NB4 (cell line): Measurements from ENCODE around the gene KRT74.
"Not testable (repeated sequence)": the region's sequence is repeated elsewhere in the genome, so short reads cannot be mapped to it uniquely, and the experiment has no call there.

ENCODE experiments used
- DNase-seq: peaks from one replicate; pipeline ENCODE4 v3.0.0; 2010; ENCODE audit warnings: low read depth
- H3K4me3 ChIP-seq: one replicate; pipeline ENCODE4 v1.5.1; 2011; ENCODE audit warnings: mild to moderate bottlenecking, low read depth, low read length, moderate library complexity
- MYC ChIP-seq: IDR thresholded peaks from 2 replicates; pipeline ENCODE4 v1.6.1; 2011; ENCODE audit warnings: low read depth, low read length
- POLR2A ChIP-seq: IDR thresholded peaks from 2 replicates; pipeline ENCODE4 v1.6.1; 2011; ENCODE audit warnings: mild to moderate bottlenecking; ENCODE audit not compliant: insufficient read length; ENCODE audit errors: extremely low read depth
- TF ChIP-seq, protein P1 (sequence below): IDR thresholded peaks from one replicate; pipeline ENCODE4 v1.5.1; 2012; ENCODE audit warnings: low read depth, low read length
- TF ChIP-seq, protein P2 (sequence below): IDR thresholded peaks from 2 replicates; pipeline ENCODE4 v1.6.1; 2011; ENCODE audit warnings: low read depth, low read length

KRT74 gene

GRCh38 chr12:52600941-52601481, 27.4 kb upstream of the KRT74 start, which contains the start of gene KRT72:
TSS of gene KRT72 (minus strand) at chr12:52601463. CDS start at chr12:52601452, 11 bp downstream.
- TF ChIP-seq MYC (no peak), POLR2A (no peak)
- TF ChIP-seq, protein P1, sequence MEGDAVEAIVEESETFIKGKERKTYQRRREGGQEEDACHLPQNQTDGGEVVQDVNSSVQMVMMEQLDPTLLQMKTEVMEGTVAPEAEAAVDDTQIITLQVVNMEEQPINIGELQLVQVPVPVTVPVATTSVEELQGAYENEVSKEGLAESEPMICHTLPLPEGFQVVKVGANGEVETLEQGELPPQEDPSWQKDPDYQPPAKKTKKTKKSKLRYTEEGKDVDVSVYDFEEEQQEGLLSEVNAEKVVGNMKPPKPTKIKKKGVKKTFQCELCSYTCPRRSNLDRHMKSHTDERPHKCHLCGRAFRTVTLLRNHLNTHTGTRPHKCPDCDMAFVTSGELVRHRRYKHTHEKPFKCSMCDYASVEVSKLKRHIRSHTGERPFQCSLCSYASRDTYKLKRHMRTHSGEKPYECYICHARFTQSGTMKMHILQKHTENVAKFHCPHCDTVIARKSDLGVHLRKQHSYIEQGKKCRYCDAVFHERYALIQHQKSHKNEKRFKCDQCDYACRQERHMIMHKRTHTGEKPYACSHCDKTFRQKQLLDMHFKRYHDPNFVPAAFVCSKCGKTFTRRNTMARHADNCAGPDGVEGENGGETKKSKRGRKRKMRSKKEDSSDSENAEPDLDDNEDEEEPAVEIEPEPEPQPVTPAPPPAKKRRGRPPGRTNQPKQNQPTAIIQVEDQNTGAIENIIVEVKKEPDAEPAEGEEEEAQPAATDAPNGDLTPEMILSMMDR, result no peak
- TF ChIP-seq, protein P2, sequence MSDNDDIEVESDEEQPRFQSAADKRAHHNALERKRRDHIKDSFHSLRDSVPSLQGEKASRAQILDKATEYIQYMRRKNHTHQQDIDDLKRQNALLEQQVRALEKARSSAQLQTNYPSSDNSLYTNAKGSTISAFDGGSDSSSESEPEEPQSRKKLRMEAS, result no peak
- no peak within 1 kb of the TSS for H3K4me3 ChIP-seq
- no peak for DNase-seq

DNA sequence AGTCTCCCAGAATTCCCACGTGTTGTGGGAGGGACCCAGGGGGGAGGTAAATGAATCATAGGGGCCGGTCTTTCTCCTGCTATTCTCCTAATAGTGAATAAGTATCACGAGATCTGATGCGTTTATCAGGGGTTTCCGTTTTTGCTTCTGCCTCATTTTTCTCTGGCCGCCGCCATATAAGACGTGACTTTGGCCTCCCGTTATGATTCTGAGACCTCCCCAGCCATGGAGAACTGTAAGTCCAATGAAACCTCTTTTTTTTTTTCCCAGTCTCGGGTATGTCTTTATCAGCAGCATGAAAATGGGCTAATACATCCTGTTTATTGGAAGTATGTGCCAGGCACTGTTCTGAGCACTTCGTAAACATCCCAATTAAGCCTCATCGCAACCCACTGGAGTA, 26.8 kb upstream of the KRT74 start:
- H3K4me3 ChIP-seq, result no peak overlapping the region
- TF ChIP-seq, protein P2, result no peak
- TF ChIP-seq POLR2A, result no peak
- TF ChIP-seq, protein P1, result no peak
- no peak for TF ChIP-seq MYC
- DNase-seq, result no peak

DNA sequence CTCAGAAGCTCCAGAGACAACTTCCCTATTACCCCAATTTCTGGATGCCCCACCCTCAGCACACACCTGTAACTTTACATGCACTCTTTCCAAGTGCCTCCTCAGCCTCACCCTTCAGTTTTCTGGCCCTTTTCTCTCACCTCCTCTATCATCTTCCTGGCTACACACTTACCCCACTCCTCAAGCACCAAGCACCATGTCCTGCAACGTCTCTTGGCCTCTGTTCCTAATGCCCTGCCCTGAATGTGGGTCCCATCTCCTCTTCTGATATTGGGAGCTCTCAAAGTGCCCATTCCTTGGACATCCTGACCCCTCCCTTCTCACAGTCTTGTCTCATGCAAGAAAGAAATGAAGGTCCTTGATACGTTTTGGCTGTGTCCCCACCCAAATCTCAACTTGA, 26.4 kb upstream of the KRT74 start:
- TF ChIP-seq, protein P2, result no peak
- TF ChIP-seq POLR2A (no peak), MYC (no peak)
- TF ChIP-seq, protein P1, result no peak
- DNase-seq, result no peak
- no peak overlapping the region for H3K4me3 ChIP-seq

DNA sequence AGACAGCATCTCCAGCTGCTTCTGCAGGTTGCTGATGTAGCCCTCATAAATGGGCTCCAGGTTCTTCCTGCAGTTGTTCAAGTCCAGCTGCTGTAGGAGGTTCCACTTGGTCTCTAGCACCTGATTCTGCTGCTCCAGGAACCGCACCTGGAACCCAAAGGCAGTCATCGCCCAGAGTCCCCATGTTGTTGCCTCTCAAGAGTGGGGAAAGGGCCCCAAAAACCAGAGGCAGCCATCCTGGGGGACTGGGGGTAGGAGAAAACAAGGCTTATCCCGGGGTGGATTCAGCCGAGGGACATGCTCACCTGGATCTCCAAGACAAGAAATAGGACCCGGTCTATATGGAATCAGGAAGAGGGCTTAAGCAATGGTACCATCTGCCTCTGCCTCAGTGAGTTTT, 25.3 kb upstream of the KRT74 start:
- no peak overlapping the region for H3K4me3 ChIP-seq
- no peak for DNase-seq
- TF ChIP-seq POLR2A, result no peak
- TF ChIP-seq, protein P2, result no peak
- no peak for TF ChIP-seq MYC
- TF ChIP-seq, protein P1, result no peak

GRCh38 chr12:52594237-52594636, 20.6 kb upstream of the KRT74 start:
- DNase-seq, H3K4me3 ChIP-seq: not testable (repeated sequence)

GRCh38 chr12:52591521-52591920, 17.9 kb upstream of the KRT74 start:
- TF ChIP-seq, protein P1, result no peak
- TF ChIP-seq MYC (no peak), POLR2A (no peak)
- TF ChIP-seq, protein P2, result no peak
- H3K4me3 ChIP-seq, result no peak overlapping the region
- DNase-seq, result no peak
